Uterus (tissue), 2 donors: ENCODE results near the gene CLCN5.

Experiments
- POLR2A ChIP-seq, 2 donors: fragments of 450-650 bp; IDR thresholded peaks; one replicate each; pipeline ENCODE4 v1.6.1; 2016; ENCODE audit warnings: antibody characterized with exemption in 2 of 2, mild to moderate bottlenecking in 1 of 2, moderate library complexity in 1 of 2
- TF ChIP-seq, protein P1 (sequence below), 4 experiments: fragments of 200-600 bp in 2 of 4; fragments of 450-650 bp in 2 of 4; sonication (generic) in 2 of 4; IDR thresholded peaks; one replicate each; pipeline ENCODE4 v1.5.1; 2016 to 2019; ENCODE audit warnings: antibody characterized with exemption in 4 of 4, mild to moderate bottlenecking in 2 of 4, moderate library complexity in 1 of 4

- TF ChIP-seq, protein P1, sequence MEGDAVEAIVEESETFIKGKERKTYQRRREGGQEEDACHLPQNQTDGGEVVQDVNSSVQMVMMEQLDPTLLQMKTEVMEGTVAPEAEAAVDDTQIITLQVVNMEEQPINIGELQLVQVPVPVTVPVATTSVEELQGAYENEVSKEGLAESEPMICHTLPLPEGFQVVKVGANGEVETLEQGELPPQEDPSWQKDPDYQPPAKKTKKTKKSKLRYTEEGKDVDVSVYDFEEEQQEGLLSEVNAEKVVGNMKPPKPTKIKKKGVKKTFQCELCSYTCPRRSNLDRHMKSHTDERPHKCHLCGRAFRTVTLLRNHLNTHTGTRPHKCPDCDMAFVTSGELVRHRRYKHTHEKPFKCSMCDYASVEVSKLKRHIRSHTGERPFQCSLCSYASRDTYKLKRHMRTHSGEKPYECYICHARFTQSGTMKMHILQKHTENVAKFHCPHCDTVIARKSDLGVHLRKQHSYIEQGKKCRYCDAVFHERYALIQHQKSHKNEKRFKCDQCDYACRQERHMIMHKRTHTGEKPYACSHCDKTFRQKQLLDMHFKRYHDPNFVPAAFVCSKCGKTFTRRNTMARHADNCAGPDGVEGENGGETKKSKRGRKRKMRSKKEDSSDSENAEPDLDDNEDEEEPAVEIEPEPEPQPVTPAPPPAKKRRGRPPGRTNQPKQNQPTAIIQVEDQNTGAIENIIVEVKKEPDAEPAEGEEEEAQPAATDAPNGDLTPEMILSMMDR (IDR thresholded peaks at IDR 0.05) = no peak
- TF ChIP-seq POLR2A (IDR thresholded peaks at IDR 0.05) = no peak
Measured at GRCh38 chrX:49972328-49972860, 50.0 kb downstream of the CLCN5 start.
